Adrenal gland (tissue), 12 donors: ENCODE results near the gene CTBP2. TPM values are rescaled to one million over a fixed set of nuclear protein-coding genes. Genes with fewer than 3 reads are reported as not detected.

Experiments
- DNase-seq, 7 donors: peaks; one replicate each; pipeline ENCODE4 v3.0.0-alpha.2; 2019 to 2020
- H3K27ac ChIP-seq, 5 donors: fragments of 200-600 bp; sonication (generic) in 4 of 5; 1 replicate in 3 of 5; 2 replicates in 2 of 5; pipeline versions ENCODE4 v1.5.1 to v1.8.0; 2016 to 2020; ENCODE audit warnings: mild to moderate bottlenecking in 1 of 5
- H3K27me3 ChIP-seq: fragments of 200-600 bp; 2 replicates; pipeline ENCODE4 v1.8.0; 2021
- H3K36me3 ChIP-seq, 2 donors: fragments of 200-600 bp; replicated peaks in 1 of 2; 1 replicate in 1 of 2; 2 replicates in 1 of 2; pipeline versions ENCODE4 v1.5.1 to v1.8.0; 2018 to 2022
- H3K4me1 ChIP-seq, 2 donors: fragments of 200-600 bp; replicated peaks in 1 of 2; 1 replicate in 1 of 2; 2 replicates in 1 of 2; pipeline versions ENCODE4 v1.5.1 to v1.8.0; 2018 to 2021
- H3K4me3 ChIP-seq, 4 donors: fragments of 200-600 bp; sonication (generic) in 3 of 4; one replicate each; pipeline ENCODE4 v1.5.1; 2016 to 2018
- H3K9me3 ChIP-seq, 3 donors: fragments of 200-600 bp; sonication (generic) in 1 of 3; replicated peaks in 1 of 3; 1 replicate in 2 of 3; 2 replicates in 1 of 3; pipeline versions ENCODE4 v1.5.1 to v1.8.0; 2016 to 2021
- POLR2A ChIP-seq, 2 donors: fragments of 450-650 bp; IDR thresholded peaks; one replicate each; pipeline ENCODE4 v1.6.1; 2017; ENCODE audit warnings: antibody characterized with exemption in 2 of 2, mild to moderate bottlenecking in 2 of 2, moderate library complexity in 1 of 2
- WGBS, 4 donors: extraction: QIAGEN DNeasy Blood & Tissue Kit in 2 of 4; methylation state at CpG; one replicate each; pipeline versions ENCODE4 v1.1.5 to v1.1.7; 2013 to 2017; 5-methylcytosine and 5-hydroxymethylcytosine counted together
- intact Hi-C, 2 donors: fragments of 100-400 bp; cut with DNase I; formaldehyde crosslinking; loops; one replicate each; pipeline versions ENCODE4 v1.14.1 to v1.15.0; 2022 to 2023
- polyA plus RNA-seq, 3 donors: library from polyadenylated mRNA; stranded (reverse); fragments of 200-250 nt in 2 of 3; fragments of 350-450 nt in 1 of 3; fragmentation: Illumina TruSeq in 1 of 3; extraction: RNeasy Lipid Tissue Mini Kit (QIAGEN cat#74804) in 1 of 3; gene quantifications; one replicate each; pipeline ENCODE4 v1.2.3, GENCODE V29; 2013 to 2014
- total RNA-seq, 9 donors: library from RNA; depleted of rRNA in 4 of 9; stranded (reverse); fragments of >200 nt in 4 of 9; fragments of 120-200 nt in 1 of 9; fragmentation: NEBNext Ultra II Directional in 1 of 9; extraction: Animal tissue kit (Norgen Biotek cat#: 25700) in 1 of 9; gene quantifications; one replicate each; pipeline versions ENCODE4 v1.1.0 to v1.2.4, GENCODE V29; 2013 to 2023
- TF ChIP-seq, protein P1 (sequence below), 6 experiments: fragments of 450-650 bp in 4 of 6; fragments of 200-600 bp in 2 of 6; sonication (generic) in 1 of 6; IDR thresholded peaks; 1 replicate in 5 of 6; 2 replicates in 1 of 6; pipeline versions ENCODE4 v1.5.1 to v1.8.0; 2016 to 2021; ENCODE audit warnings: antibody characterized with exemption in 6 of 6, mild to moderate bottlenecking in 2 of 6, moderate library complexity in 1 of 6
- donor health status: healthy with polysubstance abuse.
- donor health status: Bipolar disorder and iron deficiency.
- donor health status: DM: yes; HTN: yes; CAD: no.
- donor health status: DM: no; HTN: no; CAD: no.
- donor health status: DM: no; HTN: no; CAD: no.
- donor health status: DM: yes; HTN: yes; CAD: no.

CTBP2 gene
- total and polyA plus RNA-seq, 12 donors: 25.3 to 66.5 (median 45.7) TPM

DNA sequence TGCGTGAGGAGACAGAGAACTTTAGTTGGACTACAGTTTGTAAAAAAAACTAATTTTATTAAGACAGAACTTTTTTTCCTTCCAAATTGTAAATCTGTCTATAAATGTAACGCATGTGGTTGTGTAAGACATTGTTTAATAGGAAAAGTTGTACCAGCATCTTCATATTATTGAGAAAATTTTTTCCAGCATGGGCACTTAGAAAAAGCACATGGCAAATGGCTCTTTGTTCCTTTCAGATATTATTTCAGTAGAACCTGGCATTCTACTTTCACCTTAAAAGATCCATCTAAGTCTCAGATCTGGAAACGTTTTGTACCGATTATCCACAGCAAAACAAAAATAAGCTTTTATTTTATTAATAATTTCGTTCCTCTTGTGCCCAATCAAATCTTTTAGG, 175.2 kb downstream of the CTBP2 start:
- Histone ChIP-seq H3K27ac (no peak overlapping the region), H3K4me3 (no peak overlapping the region), H3K36me3 (peaks cover 0 to 70% of the 10 kb centered on the region in 2 donors), H3K9me3 (no peaks in the 10 kb centered on the region), H3K27me3 (no peaks in the 10 kb centered on the region), H3K4me1 (peaks cover 0 to 9% of the 10 kb centered on the region in 2 donors)
- DNase-seq: no peak
- TF ChIP-seq, protein P1, sequence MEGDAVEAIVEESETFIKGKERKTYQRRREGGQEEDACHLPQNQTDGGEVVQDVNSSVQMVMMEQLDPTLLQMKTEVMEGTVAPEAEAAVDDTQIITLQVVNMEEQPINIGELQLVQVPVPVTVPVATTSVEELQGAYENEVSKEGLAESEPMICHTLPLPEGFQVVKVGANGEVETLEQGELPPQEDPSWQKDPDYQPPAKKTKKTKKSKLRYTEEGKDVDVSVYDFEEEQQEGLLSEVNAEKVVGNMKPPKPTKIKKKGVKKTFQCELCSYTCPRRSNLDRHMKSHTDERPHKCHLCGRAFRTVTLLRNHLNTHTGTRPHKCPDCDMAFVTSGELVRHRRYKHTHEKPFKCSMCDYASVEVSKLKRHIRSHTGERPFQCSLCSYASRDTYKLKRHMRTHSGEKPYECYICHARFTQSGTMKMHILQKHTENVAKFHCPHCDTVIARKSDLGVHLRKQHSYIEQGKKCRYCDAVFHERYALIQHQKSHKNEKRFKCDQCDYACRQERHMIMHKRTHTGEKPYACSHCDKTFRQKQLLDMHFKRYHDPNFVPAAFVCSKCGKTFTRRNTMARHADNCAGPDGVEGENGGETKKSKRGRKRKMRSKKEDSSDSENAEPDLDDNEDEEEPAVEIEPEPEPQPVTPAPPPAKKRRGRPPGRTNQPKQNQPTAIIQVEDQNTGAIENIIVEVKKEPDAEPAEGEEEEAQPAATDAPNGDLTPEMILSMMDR (IDR thresholded peaks at IDR 0.05): no peak
- TF ChIP-seq POLR2A (IDR thresholded peaks at IDR 0.05): no peak
- intact Hi-C loops: no loop called here
- WGBS, 4 donors: 82 to 85% (median 84%) methylated on average over 5 of the region's 5 CpGs

DNA sequence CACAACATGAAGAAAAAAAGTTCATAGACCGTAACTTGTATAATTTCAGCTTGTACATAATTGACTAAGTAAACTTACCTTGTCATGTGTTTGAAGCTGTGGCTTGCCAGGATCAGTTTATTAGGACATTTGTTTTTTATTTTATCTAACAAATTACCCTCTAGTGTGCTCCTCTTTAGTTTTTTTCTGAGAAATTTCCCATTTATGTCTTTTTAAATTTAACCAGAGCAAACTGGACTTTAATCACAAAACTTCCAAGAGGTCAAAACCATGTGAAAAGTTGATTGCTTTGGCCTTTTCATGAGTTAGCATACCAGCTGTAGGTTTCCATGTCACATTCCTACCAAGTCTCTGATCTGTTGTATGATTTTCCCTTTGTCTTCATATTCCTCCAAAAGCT, 176.0 kb downstream of the CTBP2 start:
- WGBS, 4 donors: 92 to 95% (median 93%) methylated on average over 1 of the region's 1 CpG
- Histone ChIP-seq H3K9me3 (no peaks in the 10 kb centered on the region), H3K27ac (no peak overlapping the region), H3K36me3 (peaks cover 0 to 62% of the 10 kb centered on the region in 2 donors), H3K4me1 (peaks cover 2 to 17% of the 10 kb centered on the region in 2 donors), H3K27me3 (no peaks in the 10 kb centered on the region), H3K4me3 (no peak overlapping the region)
- no peak for DNase-seq
- TF ChIP-seq, protein P1 (IDR thresholded peaks at IDR 0.05): no peak
- TF ChIP-seq POLR2A (IDR thresholded peaks at IDR 0.05): no peak
- intact Hi-C loops: no loop called here

DNA sequence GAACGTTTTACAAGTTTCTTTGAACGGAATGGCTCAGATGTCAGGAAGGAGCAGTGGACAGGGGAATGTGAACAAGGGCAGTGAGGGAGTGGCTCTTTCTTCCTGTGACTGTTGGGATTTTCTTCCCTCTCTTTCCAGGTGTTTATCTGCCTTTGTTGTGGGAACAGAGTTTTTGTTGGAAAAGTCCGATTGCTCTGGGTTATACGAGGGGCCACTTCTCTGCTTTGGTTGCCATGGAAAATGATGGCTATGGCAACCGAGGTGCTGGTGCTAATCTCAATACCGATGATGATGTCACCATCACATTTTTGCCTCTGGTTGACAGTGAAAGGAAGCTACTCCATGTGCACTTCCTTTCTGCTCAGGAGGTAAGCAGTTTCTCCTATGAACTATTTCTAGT, 177.0 kb downstream of the CTBP2 start:
- Histone ChIP-seq H3K27me3 (no peaks in the 10 kb centered on the region), H3K27ac (no peak overlapping the region), H3K4me1 (peaks cover 2 to 21% of the 10 kb centered on the region in 2 donors), H3K4me3 (no peak overlapping the region), H3K36me3 (peaks cover 0 to 61% of the 10 kb centered on the region in 2 donors), H3K9me3 (no peaks in the 10 kb centered on the region)
- intact Hi-C loops: no loop called here
- TF ChIP-seq, protein P1 (IDR thresholded peaks at IDR 0.05): no peak
- no peak for TF ChIP-seq POLR2A (IDR thresholded peaks at IDR 0.05)
- no peak for DNase-seq
- 39 to 50% (median 45%) methylated on average over 6 of the region's 6 CpGs for WGBS, 4 donors

DNA sequence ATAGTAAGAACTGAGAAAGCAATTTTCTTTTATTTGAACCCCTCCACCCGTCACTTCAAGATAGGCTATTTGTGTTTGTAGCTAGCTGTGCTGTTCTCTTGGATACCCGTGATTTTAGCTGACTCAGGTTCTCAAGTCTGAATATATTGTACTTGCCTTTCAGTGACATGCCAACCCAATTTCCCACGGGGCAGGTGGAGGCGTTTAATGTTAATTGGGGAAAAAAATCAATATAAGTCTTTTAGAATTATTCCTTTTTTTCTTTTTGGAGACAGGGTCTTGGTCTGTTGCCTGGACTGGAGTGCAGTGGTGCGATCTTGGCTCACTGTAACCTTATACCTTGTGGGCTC, 182.0 kb downstream of the CTBP2 start:
- H3K4me1 ChIP-seq: peaks cover 2 to 17% of the 10 kb centered on the region in 2 donors
- H3K27ac ChIP-seq: no peak overlapping the region
- DNase-seq: no peak
- H3K36me3 ChIP-seq: peaks cover 0 to 30% of the 10 kb centered on the region in 2 donors
- 81 to 89% (median 85%) methylated on average over 5 of the region's 5 CpGs for WGBS, 4 donors
- TF ChIP-seq, protein P1 (IDR thresholded peaks at IDR 0.05): no peak
- no peak for TF ChIP-seq POLR2A (IDR thresholded peaks at IDR 0.05)
- H3K9me3 ChIP-seq: no peaks in the 10 kb centered on the region
- no peaks in the 10 kb centered on the region for H3K27me3 ChIP-seq
- intact Hi-C loops: loop anchor here in 1 of 2 donors (10.0 kb wide), 1 partner anchor 54 kb away; no protein-coding TSS in a partner anchor
- H3K4me3 ChIP-seq: no peak overlapping the region
